GM23248 (cell line): Measurements from ENCODE around the gene RGS4. TPM values are rescaled to one million over a fixed set of nuclear protein-coding genes. Genes with fewer than 3 reads are reported as not detected.

Experiments used
- DNase-seq: peaks from one replicate; pipeline ENCODE4 v3.0.0-alpha.2; 2015
- H2AFZ ChIP-seq: fragments of 200-600 bp; sonication (generic); 2 replicates; pipeline ENCODE4 v1.6.1; 2016; ENCODE audit warnings: antibody characterized with exemption
- H3F3A ChIP-seq: fragments of 200-600 bp; sonication (generic); 2 replicates; pipeline ENCODE4 v1.6.1; 2016; ENCODE audit warnings: mild to moderate bottlenecking, antibody characterized with exemption, mixed run types; ENCODE audit not compliant: insufficient read depth
- H3K27ac ChIP-seq: fragments of 200-600 bp; sonication (generic); 2 replicates; pipeline ENCODE4 v1.5.1; 2016; ENCODE audit warnings: mild to moderate bottlenecking
- H3K27me3 ChIP-seq: fragments of 200-600 bp; sonication (generic); replicated peaks from 2 replicates; pipeline ENCODE4 v1.6.1; 2016; ENCODE audit warnings: mild to moderate bottlenecking; ENCODE audit not compliant: insufficient read depth
- H3K36me3 ChIP-seq: fragments of 200-600 bp; sonication (generic); 2 replicates; pipeline ENCODE4 v1.6.1; 2016; ENCODE audit warnings: low read depth, mild to moderate bottlenecking
- H3K4me1 ChIP-seq: fragments of 200-600 bp; sonication (generic); 2 replicates; pipeline ENCODE4 v1.6.1; 2016; ENCODE audit warnings: mild to moderate bottlenecking; ENCODE audit not compliant: insufficient read depth
- H3K4me2 ChIP-seq: fragments of 200-600 bp; sonication (generic); one replicate; pipeline ENCODE4 v1.6.1; 2016; ENCODE audit warnings: mild to moderate bottlenecking; ENCODE audit not compliant: unreplicated experiment
- H3K4me3 ChIP-seq: fragments of 200-600 bp; sonication (generic); 2 replicates; pipeline ENCODE4 v1.5.1; 2016; ENCODE audit warnings: mild to moderate bottlenecking
- H3K79me2 ChIP-seq: fragments of 200-600 bp; sonication (generic); 2 replicates; pipeline ENCODE4 v1.6.1; 2016; ENCODE audit warnings: mild to moderate bottlenecking; ENCODE audit not compliant: insufficient read depth
- H3K9ac ChIP-seq: fragments of 200-600 bp; sonication (generic); 2 replicates; pipeline ENCODE4 v1.6.1; 2016; ENCODE audit warnings: mild to moderate bottlenecking
- H3K9me2 ChIP-seq: fragments of 200-600 bp; sonication (generic); 2 replicates; pipeline ENCODE4 v1.6.1; 2016; ENCODE audit warnings: mixed run types, mild to moderate bottlenecking, moderate library complexity; ENCODE audit not compliant: insufficient read depth
- H3K9me3 ChIP-seq: fragments of 200-600 bp; sonication (generic); one replicate; pipeline ENCODE4 v1.6.1; 2017; ENCODE audit warnings: low read depth
- H4K20me1 ChIP-seq: fragments of 200-600 bp; sonication (generic); 2 replicates; pipeline ENCODE4 v1.6.0; 2016; ENCODE audit not compliant: insufficient read depth
- EZH2 ChIP-seq: fragments of 200-600 bp; sonication (generic); IDR thresholded peaks from 2 replicates; pipeline ENCODE4 v1.6.1; 2018; ENCODE audit warnings: antibody characterized with exemption, mild to moderate bottlenecking; ENCODE audit not compliant: insufficient read depth, poor library complexity, severe bottlenecking
- EZH2phosphoT487 ChIP-seq: fragments of 200-600 bp; sonication (generic); IDR thresholded peaks from 2 replicates; pipeline ENCODE4 v1.6.1; 2018; ENCODE audit warnings: antibody characterized with exemption, moderate library complexity, mild to moderate bottlenecking, low read depth; ENCODE audit not compliant: insufficient read depth
- WGBS, 2 experiments: methylation state at CpG; one replicate each; pipeline ENCODE4 v1.1.6; 2015 to 2017; ENCODE audit warnings: low lambda C conversion rate in 2 of 2, low coverage in 1 of 2; ENCODE audit errors: missing lambda C conversion rate in 2 of 2; 5-methylcytosine and 5-hydroxymethylcytosine counted together
- in situ Hi-C: fragments of 300-500 bp; cut with MboI; formaldehyde crosslinking; loops from 2 replicates; pipeline ENCODE4 v1.15.0; 2020
- polyA plus RNA-seq: library from polyadenylated mRNA; unstranded; fragments of >200 nt; fragmentation: Nextera tagmentation; extraction: Ambion mirVana; gene quantifications from 2 replicates; pipeline ENCODE4 v1.2.1, GENCODE V29; 2016
- total RNA-seq: library from RNA; depleted of rRNA; stranded (reverse); fragments of >200 nt; shearing (Covaris generic); gene quantifications from 2 replicates; pipeline ENCODE4 v1.2.3, GENCODE V29; 2014

The RGS4 gene
- total and polyA plus RNA-seq, 2 experiments from 2014 or later, result 11.2 to 27.9 TPM

DNA sequence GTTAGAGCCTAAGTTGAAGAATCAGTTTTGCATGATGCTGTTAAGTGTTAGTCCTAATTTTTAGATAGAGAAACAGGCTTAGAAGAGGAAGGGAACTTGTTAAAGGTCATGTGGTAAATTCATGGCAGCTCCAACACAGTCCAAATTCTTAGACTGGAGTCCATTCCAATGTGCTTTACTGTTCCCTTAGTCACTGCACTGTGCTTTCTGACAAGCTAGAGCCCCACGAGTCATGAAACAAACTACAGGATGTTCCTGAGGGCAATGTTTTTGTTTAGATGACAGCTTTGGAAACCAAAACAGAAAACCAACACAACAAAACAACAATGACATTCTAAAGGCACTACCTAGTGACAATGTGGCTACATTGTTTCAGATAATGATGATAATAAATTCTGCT lies 23.1 kb upstream of the RGS4 start:
- Histone ChIP-seq H3K4me2 (peak overlapping the region; percentile 33), H3K9ac (peak overlapping the region; percentile 57), H3K9me3 (no peaks in the 10 kb centered on the region), H3K9me2 (no peaks in the 10 kb centered on the region), H3K36me3 (no peaks in the 10 kb centered on the region), H3K27me3 (no peaks in the 10 kb centered on the region), H3K4me3 (no peak overlapping the region), H3F3A (peaks cover 14% of the 10 kb centered on the region; the same call in 1 of the 2 replicates), H2AFZ (0 out of 2 replicates have a peak overlapping the region, but pooled peaks have one; percentile 18), H3K4me1 (peaks cover 14% of the 10 kb centered on the region), H4K20me1 (no peaks in the 10 kb centered on the region), H3K27ac (peak overlapping the region; percentile 64), H3K79me2 (no peaks in the 10 kb centered on the region)
- TF ChIP-seq EZH2phosphoT487 (no peak), EZH2 (no peak)
- WGBS, 2 experiments, result 0% methylated on average over 1 of the region's 1 CpG
- peak; percentile 90 for DNase-seq
- in situ Hi-C loops, result no loop called here

DNA sequence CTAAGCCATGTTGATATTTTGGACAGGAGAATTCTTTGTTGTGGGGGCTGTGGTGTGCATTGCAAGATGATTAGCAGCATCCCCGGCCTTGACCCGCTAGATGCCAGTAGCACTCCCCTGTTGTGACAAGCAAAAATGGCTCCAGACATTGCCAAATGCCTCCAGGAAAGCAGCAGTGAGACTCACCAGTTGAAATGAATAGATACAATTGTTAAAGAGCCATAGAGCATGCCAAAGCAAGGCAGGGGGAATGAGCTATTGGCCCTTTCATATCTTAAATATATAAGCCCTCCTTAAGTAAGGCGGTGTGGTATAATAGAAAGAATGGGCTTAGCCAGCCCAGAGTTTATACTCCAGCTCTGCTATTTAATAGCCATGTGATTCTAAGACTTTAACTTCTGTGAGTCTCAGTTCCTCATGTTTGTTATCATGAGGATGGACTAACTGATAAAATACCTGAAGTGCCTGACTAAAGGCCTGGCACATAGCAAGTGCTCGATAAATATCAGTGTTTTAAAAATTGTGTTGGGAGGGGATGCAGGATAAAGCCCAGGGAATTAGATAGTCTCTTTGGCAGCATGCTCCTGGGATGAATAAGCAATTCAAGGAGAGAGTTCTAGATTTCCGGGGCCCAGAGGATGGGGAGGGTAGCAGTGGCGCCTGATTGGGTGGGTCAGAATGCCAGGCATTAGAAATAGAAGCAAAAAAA lies 21.1 kb upstream of the RGS4 start:
- Histone ChIP-seq H3K9ac (no peak overlapping the region), H4K20me1 (no peaks in the 10 kb centered on the region), H3K27me3 (no peaks in the 10 kb centered on the region), H3F3A (peaks cover 14% of the 10 kb centered on the region; the same call in 1 of the 2 replicates), H2AFZ (no peak overlapping the region), H3K4me2 (no peak overlapping the region), H3K9me2 (no peaks in the 10 kb centered on the region), H3K4me1 (peaks cover 14% of the 10 kb centered on the region), H3K9me3 (no peaks in the 10 kb centered on the region), H3K4me3 (no peak overlapping the region), H3K79me2 (no peaks in the 10 kb centered on the region), H3K36me3 (no peaks in the 10 kb centered on the region), H3K27ac (no peak overlapping the region)
- 90 to 96% methylated on average over 6 of the region's 6 CpGs for WGBS, 2 experiments
- TF ChIP-seq EZH2 (no peak), EZH2phosphoT487 (no peak)
- in situ Hi-C loops, result no loop called here
- no peak for DNase-seq

DNA sequence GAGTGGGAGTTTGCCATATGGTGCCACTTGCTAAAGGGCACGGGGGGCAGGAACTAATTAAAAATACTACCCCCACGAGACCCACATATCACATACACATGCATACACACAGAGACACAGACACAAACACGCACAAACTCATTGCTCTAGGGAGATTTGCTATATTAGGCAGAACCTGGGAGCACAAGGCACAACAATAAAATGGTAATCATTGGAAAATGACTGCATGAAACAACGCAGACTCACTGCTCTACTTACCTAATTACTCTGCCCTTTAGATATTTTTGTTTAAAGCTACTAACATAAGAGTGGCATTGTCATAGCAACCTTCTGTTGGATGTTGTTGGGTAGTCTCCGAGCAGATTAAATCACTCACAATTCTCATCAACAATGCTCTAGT lies 20.3 kb upstream of the RGS4 start:
- Histone ChIP-seq H3K9me2 (no peaks in the 10 kb centered on the region), H3F3A (peaks cover 14% of the 10 kb centered on the region; the same call in 1 of the 2 replicates)

DNA sequence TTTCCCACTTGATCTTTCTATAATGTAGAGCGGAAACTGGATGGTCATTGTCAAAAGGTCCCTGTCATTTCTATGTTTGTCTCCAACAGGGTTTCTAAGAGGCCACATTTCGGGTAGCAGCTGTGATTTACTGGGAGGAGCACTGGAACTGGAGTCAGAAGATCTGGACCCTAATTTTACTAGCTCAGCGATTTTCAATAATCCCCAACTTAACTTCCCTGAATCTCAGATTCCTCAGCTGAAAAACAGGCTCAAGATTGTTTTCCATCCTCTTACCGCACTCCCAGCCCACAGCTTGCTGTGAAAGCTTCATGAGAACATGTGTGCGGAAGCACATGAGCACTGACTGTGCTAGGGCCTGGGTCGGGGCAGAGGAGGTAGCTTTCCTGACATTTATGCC lies 19.9 kb upstream of the RGS4 start:
- no peak overlapping the region for H3K9ac ChIP-seq
- no peaks in the 10 kb centered on the region for H3K79me2 ChIP-seq
- H3F3A ChIP-seq, result peaks cover 14% of the 10 kb centered on the region; the same call in 1 of the 2 replicates
- H3K4me1 ChIP-seq, result peaks cover 14% of the 10 kb centered on the region
- no peaks in the 10 kb centered on the region for H4K20me1 ChIP-seq
- H3K27me3 ChIP-seq, result no peaks in the 10 kb centered on the region
- H2AFZ ChIP-seq, result no peak overlapping the region
- no peaks in the 10 kb centered on the region for H3K9me3 ChIP-seq
- TF ChIP-seq EZH2 (no peak), EZH2phosphoT487 (no peak)
- no peak overlapping the region for H3K4me2 ChIP-seq
- DNase-seq, result no peak
- no peaks in the 10 kb centered on the region for H3K9me2 ChIP-seq
- in situ Hi-C loops, result no loop called here
- no peak overlapping the region for H3K27ac ChIP-seq
- WGBS, 2 experiments, result 68 to 73% methylated on average over 6 of the region's 6 CpGs
- no peak overlapping the region for H3K4me3 ChIP-seq
- H3K36me3 ChIP-seq, result no peaks in the 10 kb centered on the region

More for the DNA sequence above, 20.3 kb upstream of the RGS4 start:
- peaks cover 14% of the 10 kb centered on the region for H3K4me1 ChIP-seq
- no peaks in the 10 kb centered on the region for H4K20me1 ChIP-seq
- no peaks in the 10 kb centered on the region for H3K27me3 ChIP-seq
- H3K36me3 ChIP-seq, result no peaks in the 10 kb centered on the region
- no peak for DNase-seq
- no peak overlapping the region for H3K4me2 ChIP-seq
- 25 to 32% methylated on average over 5 of the region's 5 CpGs for WGBS, 2 experiments
- H2AFZ ChIP-seq, result no peak overlapping the region
- H3K27ac ChIP-seq, result no peak overlapping the region
- H3K79me2 ChIP-seq, result no peaks in the 10 kb centered on the region
- in situ Hi-C loops, result no loop called here
- no peaks in the 10 kb centered on the region for H3K9me3 ChIP-seq
- no peak overlapping the region for H3K9ac ChIP-seq
- TF ChIP-seq EZH2 (no peak), EZH2phosphoT487 (no peak)
- H3K4me3 ChIP-seq, result no peak overlapping the region
